ENCODE measurements around the gene TMEM94. TPM values are rescaled to one million over a fixed set of nuclear protein-coding genes. Genes with fewer than 3 reads are reported as not detected.
A peak's percentile ranks its signal among the peaks of the same experiment; 100 is the strongest.

TMEM94 gene
- total and polyA plus RNA-seq, 2 of the 13 experiments (the other 11 are each of a cell fraction or from before 2014, with no cell fraction given): 32.6 to 134 TPM

DNA sequence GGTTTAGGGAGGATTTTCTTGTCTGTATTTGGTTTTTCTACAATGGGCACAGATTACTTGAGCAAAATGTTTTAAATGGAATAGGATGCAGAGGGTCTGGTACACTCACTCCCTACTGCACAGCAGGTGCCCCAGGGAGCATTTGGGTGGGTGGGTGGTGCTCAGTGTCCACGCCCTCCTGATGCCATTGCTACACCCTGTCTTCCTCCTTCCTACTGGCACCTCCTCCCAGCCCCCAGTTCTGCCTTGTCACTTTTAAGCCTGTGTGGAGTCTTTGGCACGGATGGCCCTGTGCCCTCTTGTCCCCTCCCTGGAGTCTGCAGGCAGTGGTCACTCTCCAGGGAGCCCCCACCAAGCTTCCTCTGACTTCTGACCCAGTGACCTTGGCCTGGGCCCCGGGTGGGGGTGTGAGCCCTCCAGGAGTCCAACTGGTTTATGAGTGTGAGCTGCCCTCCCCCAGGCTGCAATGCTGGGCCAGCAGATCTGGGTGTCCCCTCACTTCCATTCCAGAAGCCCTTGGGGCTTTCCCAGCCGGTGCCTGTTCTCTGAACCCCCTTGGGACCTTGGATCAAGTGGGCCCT lies 84.6 kb downstream of the TMEM94 start (continued):
- TF ChIP-seq ZNF788 (CRISPR knock-in tag; IDR thresholded peaks at IDR 0.05; ENCODE audit: borderline replicate concordance) (no peak), ZNF670 (CRISPR knock-in tag; IDR thresholded peaks at IDR 0.05; ENCODE audit: borderline replicate concordance) (no peak), HCFC1 (IDR thresholded peaks at IDR 0.05; ENCODE audit: low read depth, low read length) (no peak), AGO1 (IDR thresholded peaks at IDR 0.05; ENCODE audit: low read depth, low read length, poor library complexity, severe bottlenecking) (no peak), MAZ (IDR thresholded peaks at IDR 0.05; ENCODE audit: borderline replicate concordance, low read depth, low read length) (no peak), MAZ (CRISPR knock-in tag; IDR thresholded peaks at IDR 0.05; ENCODE audit: low read depth) (no peak), ZNF746 (CRISPR knock-in tag; IDR thresholded peaks at IDR 0.05) (0 out of 2 replicates have a peak, but pooled peaks have one; percentile 23), NR2F1 (CRISPR knock-in tag; IDR thresholded peaks at IDR 0.05) (peak; percentile 47 to 55; a peak in 2 of 4 replicates), ZNF773 (CRISPR knock-in tag; IDR thresholded peaks at IDR 0.05; ENCODE audit: borderline replicate concordance) (no peak), ZNF34 (CRISPR knock-in tag; IDR thresholded peaks at IDR 0.05; ENCODE audit: borderline replicate concordance) (no peak), ZNF850 (CRISPR knock-in tag; conservative IDR thresholded peaks at IDR 0.05) (no peak), ZNF879 (CRISPR knock-in tag; IDR thresholded peaks at IDR 0.05) (no peak), SCMH1 (CRISPR knock-in tag; IDR thresholded peaks at IDR 0.05; ENCODE audit: borderline replicate concordance) (no peak), ZNF451 (CRISPR knock-in tag; IDR thresholded peaks at IDR 0.05) (no peak), U2AF1 (optimal IDR thresholded peaks at IDR 0.05; ENCODE audit: low read depth, low read length) (no peak), ZNF816 (CRISPR knock-in tag; IDR thresholded peaks at IDR 0.05; ENCODE audit: borderline replicate concordance) (no peak), ZNF607 (CRISPR knock-in tag; IDR thresholded peaks at IDR 0.05; ENCODE audit: borderline replicate concordance) (no peak), MED1 (CRISPR knock-in tag; IDR thresholded peaks at IDR 0.05) (no peak), ZNF614 (CRISPR knock-in tag; IDR thresholded peaks at IDR 0.05; ENCODE audit: borderline replicate concordance) (no peak), TEAD2 (CRISPR knock-in tag; IDR thresholded peaks at IDR 0.05) (no peak), RXRA (CRISPR knock-in tag; IDR thresholded peaks at IDR 0.05) (peak; percentile 85; the same call in 1 of the 2 replicates), ZMYM3 (CRISPR knock-in tag; IDR thresholded peaks at IDR 0.05) (no peak), KDM6A (CRISPR knock-in tag; IDR thresholded peaks at IDR 0.05; ENCODE audit: low read depth) (no peak), ATF1 (CRISPR knock-in tag; IDR thresholded peaks at IDR 0.05) (no peak)
- TF ChIP-seq, protein P1, sequence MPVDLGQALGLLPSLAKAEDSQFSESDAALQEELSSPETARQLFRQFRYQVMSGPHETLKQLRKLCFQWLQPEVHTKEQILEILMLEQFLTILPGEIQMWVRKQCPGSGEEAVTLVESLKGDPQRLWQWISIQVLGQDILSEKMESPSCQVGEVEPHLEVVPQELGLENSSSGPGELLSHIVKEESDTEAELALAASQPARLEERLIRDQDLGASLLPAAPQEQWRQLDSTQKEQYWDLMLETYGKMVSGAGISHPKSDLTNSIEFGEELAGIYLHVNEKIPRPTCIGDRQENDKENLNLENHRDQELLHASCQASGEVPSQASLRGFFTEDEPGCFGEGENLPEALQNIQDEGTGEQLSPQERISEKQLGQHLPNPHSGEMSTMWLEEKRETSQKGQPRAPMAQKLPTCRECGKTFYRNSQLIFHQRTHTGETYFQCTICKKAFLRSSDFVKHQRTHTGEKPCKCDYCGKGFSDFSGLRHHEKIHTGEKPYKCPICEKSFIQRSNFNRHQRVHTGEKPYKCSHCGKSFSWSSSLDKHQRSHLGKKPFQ (CRISPR knock-in tag; IDR thresholded peaks at IDR 0.05; ENCODE audit: insufficient replicate concordance): no peak
- TF ChIP-seq, protein P2, sequence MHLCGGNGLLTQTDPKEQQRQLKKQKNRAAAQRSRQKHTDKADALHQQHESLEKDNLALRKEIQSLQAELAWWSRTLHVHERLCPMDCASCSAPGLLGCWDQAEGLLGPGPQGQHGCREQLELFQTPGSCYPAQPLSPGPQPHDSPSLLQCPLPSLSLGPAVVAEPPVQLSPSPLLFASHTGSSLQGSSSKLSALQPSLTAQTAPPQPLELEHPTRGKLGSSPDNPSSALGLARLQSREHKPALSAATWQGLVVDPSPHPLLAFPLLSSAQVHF (CRISPR knock-in tag; IDR thresholded peaks at IDR 0.05): no peak
- TF ChIP-seq, protein P3, sequence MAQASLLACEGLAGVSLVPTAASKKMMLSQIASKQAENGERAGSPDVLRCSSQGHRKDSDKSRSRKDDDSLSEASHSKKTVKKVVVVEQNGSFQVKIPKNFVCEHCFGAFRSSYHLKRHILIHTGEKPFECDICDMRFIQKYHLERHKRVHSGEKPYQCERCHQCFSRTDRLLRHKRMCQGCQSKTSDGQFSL (CRISPR knock-in tag; IDR thresholded peaks at IDR 0.05): peak; percentile 66
- TF ChIP-seq, protein P4, sequence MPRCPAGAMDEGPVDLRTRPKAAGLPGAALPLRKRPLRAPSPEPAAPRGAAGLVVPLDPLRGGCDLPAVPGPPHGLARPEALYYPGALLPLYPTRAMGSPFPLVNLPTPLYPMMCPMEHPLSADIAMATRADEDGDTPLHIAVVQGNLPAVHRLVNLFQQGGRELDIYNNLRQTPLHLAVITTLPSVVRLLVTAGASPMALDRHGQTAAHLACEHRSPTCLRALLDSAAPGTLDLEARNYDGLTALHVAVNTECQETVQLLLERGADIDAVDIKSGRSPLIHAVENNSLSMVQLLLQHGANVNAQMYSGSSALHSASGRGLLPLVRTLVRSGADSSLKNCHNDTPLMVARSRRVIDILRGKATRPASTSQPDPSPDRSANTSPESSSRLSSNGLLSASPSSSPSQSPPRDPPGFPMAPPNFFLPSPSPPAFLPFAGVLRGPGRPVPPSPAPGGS (CRISPR knock-in tag; IDR thresholded peaks at IDR 0.05): no peak

Measured in HepG2 (cell line).